GM18499 (cell line): ENCODE results near the gene TADA2B.

ENCODE experiments used
- ATAC-seq: cut with Tn5 transposase; IDR thresholded peaks from one replicate; pipeline ENCODE4 v1.9.1; 2021; ENCODE audit warnings: moderate number of reproducible peaks; ENCODE audit not compliant: insufficient read depth, unreplicated experiment

TADA2B gene

DNA sequence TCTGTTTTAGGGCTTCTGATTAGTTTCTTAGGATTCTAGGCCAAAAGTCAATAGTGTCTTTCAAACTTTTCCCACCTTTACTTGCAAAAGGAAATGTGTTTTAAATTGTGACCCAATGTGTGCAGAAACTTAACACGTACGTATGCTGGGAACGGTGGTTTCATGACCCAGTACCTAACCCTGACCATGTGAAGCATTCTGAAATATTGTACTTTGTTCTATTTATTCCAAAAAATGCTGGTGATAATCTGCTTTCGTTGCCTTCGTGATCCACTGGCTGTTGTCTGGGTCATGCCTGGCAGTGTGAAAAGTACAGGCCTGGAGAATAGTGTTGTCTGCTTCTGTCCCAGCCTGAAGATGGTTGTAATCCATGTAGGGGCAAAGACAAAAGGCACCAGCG, 26.7 kb upstream of the TADA2B start:
- no peak for ATAC-seq

GRCh38 chr4:7017446-7018048, 25.6 kb upstream of the TADA2B start:
- ATAC-seq, result no peak

DNA sequence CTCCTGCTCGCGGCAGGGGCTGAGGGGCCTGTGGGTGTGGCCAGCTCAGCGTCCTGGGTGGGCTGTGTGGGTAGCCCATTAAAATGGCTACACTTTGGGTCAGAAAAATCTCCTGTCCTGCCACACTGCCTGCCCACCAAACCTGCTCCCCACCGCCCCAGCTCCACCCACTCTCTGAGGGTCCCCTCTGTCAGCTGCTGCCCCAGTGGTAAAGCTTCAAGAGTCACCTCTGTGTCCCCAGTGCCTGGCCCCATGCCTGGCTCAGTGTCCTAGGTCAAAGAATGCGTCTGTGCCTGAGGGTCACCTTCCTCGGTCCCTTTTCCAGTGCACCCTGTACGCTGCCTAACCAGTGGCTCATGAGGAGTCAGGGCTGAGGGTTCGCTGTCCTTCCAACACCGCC, 24.9 kb upstream of the TADA2B start:
- no peak for ATAC-seq

DNA sequence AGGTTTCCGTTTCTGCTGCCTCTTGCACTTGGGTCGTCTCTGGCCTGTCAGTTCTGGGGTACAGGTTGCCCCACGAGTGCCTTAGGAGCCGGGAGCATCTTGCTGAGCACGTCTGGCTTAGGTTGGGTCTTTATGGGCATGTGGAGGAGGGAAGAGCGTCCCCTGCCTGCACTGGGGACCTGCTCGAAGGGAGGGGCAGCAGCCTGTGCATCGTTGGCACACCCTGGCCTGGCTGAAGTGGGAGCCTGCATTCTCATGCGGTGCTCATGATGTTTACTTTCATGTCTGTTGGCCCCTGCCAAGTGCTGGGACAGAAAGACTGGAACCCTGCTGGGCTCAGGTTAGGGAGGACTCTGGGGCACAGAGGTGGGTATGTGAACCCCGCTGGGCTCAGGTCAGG, 23.8 kb upstream of the TADA2B start:
- no peak for ATAC-seq

DNA sequence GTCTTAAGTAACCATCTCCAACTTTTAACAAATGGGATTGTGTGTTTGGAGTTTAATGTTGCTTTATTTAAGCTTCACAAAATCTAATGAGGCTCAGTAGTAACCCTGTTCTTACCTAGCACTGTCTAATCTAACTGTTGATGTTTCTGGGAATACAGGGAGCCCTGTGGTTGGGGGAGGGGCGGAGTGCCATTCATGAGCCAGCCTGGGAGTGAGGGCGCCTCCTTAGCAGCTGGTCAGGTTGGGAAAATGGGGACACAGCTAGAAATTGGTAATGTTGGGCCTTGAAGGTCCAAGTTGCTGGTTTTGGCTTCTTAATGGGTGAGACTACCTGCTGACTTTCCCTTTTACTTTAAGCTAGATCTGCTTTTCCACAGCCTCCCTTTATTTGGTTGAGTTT, 22.9 kb upstream of the TADA2B start:
- no peak for ATAC-seq

DNA sequence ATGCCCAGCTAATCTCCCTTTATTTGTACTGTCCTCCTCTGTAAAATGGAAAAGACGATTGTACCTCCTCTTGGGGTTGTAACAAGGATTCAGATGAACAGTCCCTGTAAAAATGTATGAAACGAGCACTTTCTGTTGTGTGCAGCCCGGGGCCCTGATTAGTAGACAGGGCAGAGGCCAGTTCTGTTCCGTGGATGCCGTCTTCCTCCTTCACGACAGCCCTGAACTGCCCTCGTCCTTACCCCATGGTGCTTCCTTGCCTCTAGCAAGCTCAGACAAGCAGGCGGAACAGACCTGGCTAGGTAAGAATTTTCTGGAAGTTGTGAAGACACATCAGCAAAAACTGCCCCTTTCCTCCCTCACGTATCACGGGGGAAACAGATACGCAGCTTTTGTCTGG, 22.3 kb upstream of the TADA2B start:
- no peak for ATAC-seq

DNA sequence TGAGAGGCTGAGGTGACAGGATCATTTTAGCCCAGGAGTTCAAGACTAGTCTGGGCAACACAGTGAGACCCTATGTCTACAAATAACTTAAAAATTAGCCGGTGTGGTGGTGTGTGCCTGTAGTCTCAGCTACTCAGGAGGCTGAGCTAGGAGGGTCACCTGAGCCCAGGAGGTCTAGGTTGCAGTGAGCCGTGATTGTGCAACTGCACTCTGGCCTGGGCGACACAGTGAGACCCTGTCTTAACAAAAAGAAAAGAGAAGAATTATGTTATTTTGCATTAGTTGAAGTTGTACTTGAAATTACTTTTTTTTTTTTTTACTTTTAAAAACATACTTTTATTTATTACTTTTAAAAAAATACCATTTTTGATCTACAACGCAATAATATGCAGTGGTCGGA, 21.8 kb upstream of the TADA2B start:
- ATAC-seq, result no peak

DNA sequence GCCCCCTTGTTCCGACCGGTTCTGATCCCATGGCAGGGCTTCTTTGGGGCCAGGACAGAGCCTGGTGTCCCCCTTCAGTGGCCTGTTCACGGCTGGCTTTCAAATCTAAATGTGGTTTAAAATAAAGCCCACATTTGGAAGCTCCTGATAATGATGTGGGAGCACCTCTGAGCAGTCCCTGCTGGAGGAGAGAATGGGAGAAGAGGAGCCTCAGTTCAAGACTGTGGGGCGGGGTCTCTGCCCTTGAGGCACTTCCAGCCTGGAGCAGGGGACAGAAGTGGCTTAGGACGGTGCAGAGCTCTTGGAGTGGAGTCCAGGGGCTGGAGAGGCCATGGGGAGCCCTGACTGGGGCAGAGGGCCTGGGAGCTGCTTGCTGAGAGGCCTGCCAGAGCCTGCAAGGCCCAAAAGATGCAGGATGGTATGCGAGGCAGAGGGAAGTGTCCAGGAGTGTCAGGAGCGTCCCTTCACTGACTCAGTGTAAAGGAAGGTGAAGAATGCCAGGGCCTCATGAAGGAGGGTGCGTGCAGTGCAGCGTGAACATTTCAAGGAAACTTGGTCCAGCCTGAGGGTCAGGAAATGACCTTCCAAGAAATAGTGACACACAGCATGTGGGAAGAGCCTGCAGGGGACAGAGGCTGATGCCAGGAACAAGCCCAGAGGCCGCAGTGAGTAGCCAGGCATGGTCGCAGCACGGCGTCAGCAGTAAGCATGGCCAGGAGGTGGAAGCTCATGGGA, 21.1 kb upstream of the TADA2B start:
- no peak for ATAC-seq

- ATAC-seq, result no peak
Measured at GRCh38 chr4:7023486-7023885, 19.7 kb upstream of the TADA2B start.

DNA sequence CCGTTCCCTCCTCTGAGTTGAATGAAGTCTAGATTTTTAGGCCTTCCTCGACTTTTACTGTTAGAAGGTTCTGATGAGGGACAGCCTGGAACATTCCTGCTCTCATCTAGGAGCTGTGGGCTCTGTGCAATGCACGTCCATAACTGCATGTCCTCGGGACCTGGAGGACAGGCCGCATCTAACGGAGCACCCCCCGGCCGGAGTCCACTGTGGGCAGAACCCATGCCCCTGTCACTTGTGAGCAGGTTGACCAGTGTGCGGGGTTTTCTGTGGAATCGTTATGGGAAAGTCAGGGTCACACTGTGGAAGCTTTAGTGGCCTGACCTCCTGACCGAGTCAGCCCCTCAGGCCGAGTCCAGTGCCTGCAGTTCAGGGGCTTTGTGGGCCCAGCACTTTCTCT, 19.3 kb upstream of the TADA2B start:
- ATAC-seq, result no peak

GRCh38 chr4:7024336-7024890, 18.8 kb upstream of the TADA2B start:
- no peak for ATAC-seq

GRCh38 chr4:7025040-7025602, 18.1 kb upstream of the TADA2B start:
- no peak for ATAC-seq

DNA sequence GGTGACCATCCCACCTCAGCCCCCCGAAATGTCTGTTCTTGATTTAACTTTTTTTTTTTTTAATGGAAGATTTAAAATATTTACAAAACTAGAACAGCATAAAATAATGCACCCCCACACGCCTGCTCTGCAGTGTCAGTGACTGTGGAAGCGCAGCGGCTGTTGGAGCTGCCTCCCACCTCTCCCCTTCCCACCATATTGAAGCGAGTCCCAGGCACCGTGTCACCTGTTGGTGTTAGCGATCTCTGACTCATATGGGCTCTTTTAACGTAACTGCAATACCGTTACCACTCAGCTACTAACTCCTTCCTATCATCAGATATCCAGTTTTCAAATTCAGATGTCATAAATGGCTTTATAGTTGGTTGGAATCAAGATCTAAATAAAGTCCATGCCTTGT, 17.1 kb upstream of the TADA2B start:
- ATAC-seq, result no peak

DNA sequence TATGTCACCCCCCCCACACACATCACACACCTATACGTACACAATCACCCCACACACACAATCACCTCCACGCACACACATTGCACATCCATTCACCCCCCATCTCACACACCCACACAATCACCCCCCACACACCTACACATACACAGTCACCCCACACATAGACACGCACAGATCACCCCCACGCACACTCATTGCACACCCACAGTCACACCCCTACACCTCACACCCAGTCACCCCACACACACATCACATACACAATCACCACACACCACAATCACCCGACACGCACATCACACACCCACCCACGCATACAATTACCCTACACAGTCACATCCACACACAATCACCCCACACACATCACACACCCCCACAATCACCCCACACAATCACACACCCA, 15.9 kb upstream of the TADA2B start:
- no peak for ATAC-seq

GRCh38 chr4:7027913-7028312, 15.3 kb upstream of the TADA2B start:
- ATAC-seq, result no peak

DNA sequence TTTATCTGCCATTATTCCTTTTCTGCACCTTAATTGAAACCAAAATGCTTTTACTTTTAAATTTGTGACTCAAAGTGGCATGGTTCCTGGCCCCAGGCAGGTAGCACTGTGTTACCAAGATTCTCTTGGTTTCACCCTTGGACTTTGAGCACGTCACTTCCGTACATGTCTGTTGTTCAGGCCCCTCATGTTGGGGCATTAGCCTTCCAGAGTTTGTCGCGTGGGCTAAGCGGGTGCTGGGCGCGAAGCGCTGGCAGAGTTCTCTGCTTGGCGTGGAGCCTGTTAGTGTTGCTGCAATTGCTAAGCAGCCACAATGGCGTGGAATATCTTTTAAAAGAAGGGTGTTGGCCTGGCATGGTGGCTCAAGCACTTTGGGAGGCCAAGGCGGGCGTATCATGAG, 14.0 kb upstream of the TADA2B start:
- no peak for ATAC-seq

- no peak for ATAC-seq
Measured at GRCh38 chr4:7029921-7030320, 13.3 kb upstream of the TADA2B start.

DNA sequence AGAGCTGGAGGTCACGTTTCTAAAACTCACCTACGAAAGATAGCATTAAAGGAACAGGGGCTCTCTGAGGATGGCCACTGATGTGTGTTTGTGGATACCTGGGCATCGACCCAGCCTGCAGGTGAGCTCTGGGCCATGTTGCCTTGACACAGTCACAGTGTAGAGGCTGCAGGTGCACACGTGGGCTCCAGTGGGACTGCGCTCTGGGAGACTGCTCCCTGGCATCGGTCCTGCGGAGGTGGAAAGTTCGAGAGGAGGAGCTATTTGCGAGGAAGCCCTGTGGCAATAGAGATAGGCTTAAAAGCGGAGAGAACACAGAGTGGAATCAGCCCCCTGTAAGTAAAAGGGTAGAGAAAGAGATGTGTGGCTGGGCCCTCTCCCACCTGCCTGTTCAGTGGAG, 12.3 kb upstream of the TADA2B start:
- ATAC-seq, result no peak

- no peak for ATAC-seq
Measured at GRCh38 chr4:7031558-7032449, 11.4 kb upstream of the TADA2B start.

DNA sequence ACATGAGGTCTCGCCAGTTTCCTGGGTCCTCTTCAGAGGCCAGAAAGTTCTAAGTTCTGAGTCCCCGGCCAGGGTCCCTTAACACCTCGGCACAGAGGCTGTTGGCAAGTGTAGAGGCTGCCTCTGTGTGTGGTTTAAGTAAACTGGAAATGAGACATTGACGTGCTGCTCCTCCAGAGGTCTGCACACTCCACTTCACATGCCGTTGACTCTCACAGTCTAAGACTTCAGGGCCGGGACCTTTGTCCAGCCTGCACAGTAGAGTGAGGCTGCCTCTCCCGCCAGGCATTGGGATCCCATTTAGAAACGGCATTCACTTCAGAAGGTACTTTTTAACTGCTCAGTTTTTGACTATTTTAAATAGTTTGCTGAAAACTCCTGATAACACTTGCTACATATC, 10.6 kb upstream of the TADA2B start:
- no peak for ATAC-seq
